Measurements from ENCODE around the gene MEOX2.

DNA sequence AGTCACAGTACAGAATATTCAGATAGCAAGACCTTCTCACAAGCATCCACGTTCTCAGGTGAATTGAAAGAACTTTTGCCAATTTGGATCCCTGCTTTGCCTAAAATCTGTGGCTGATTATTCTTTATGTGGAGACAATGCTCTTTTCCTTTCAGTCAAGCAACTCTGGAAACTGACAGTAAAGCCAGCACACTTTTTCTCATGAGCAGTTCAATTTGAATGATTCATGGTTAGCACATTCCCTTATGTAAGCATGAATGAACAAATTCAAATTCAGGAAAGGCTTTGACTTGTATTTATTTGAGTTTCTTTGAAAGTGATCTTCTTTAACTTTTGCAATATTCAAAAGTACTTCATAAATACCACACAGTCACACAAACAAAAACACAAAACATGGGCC is 57.6 kb downstream of the MEOX2 start:
- TF ChIP-seq NRF1 (conservative IDR thresholded peaks at IDR 0.05; ENCODE audit: low read depth, low read length) (no peak), RAD21 (IDR thresholded peaks at IDR 0.05; ENCODE audit: insufficient read depth, low read depth, low read length) (no peak), MEF2B (IDR thresholded peaks at IDR 0.05; ENCODE audit: partially characterized antibody, poor library complexity, severe bottlenecking) (no peak), CHD2 (IDR thresholded peaks at IDR 0.05; ENCODE audit: borderline replicate concordance, low read depth, low read length) (no peak)
- TF ChIP-seq, protein P1, sequence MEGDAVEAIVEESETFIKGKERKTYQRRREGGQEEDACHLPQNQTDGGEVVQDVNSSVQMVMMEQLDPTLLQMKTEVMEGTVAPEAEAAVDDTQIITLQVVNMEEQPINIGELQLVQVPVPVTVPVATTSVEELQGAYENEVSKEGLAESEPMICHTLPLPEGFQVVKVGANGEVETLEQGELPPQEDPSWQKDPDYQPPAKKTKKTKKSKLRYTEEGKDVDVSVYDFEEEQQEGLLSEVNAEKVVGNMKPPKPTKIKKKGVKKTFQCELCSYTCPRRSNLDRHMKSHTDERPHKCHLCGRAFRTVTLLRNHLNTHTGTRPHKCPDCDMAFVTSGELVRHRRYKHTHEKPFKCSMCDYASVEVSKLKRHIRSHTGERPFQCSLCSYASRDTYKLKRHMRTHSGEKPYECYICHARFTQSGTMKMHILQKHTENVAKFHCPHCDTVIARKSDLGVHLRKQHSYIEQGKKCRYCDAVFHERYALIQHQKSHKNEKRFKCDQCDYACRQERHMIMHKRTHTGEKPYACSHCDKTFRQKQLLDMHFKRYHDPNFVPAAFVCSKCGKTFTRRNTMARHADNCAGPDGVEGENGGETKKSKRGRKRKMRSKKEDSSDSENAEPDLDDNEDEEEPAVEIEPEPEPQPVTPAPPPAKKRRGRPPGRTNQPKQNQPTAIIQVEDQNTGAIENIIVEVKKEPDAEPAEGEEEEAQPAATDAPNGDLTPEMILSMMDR (IDR thresholded peaks at IDR 0.05 in 2 of 3, conservative IDR thresholded peaks at IDR 0.05 in 1 of 3; ENCODE audit: control insufficient read depth in 2 of 3, extremely low read depth in 1 of 3, insufficient read depth in 1 of 3, low read depth in 3 of 3, low read length in 3 of 3): no peak

Measured in GM12878 (cell line).